GM12865 (cell line): ENCODE measurements around the gene ATOSA.

Experiments used
- DNase-seq: peaks from one replicate; pipeline ENCODE4 v3.0.0; 2010; ENCODE audit warnings: low read depth
- H3K4me3 ChIP-seq: 2 replicates; pipeline ENCODE4 v1.5.1; 2011; ENCODE audit warnings: mild to moderate bottlenecking, low read depth, low read length, control low read depth
- CTCF ChIP-seq: IDR thresholded peaks from 2 replicates; pipeline ENCODE4 v1.5.1; 2011; ENCODE audit warnings: low read length, control low read depth, low read depth, inconsistent platforms; ENCODE audit not compliant: insufficient read depth; ENCODE audit errors: missing control alignments

The ATOSA gene

DNA sequence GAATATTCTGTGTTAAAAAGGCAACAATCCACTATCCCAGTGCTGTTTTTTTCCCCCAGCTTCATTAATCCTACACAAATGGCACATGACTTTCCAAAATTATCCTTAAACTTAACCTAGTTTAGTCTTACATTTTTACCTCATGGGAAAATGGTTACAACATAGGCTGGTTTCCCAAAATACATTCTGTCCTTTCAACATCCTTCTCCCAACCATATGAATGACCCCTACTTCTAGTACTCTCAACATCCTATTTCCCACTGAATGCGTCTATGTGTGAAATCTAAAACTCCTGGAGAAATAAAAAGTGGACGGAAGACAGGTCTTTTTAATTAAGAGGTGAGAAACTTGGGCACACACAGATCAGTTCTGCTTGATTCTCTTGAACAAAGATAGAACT lies 33.3 kb downstream of the ATOSA start:
- H3K4me3 ChIP-seq: no peak overlapping the region
- TF ChIP-seq CTCF: no peak
- no peak for DNase-seq

DNA sequence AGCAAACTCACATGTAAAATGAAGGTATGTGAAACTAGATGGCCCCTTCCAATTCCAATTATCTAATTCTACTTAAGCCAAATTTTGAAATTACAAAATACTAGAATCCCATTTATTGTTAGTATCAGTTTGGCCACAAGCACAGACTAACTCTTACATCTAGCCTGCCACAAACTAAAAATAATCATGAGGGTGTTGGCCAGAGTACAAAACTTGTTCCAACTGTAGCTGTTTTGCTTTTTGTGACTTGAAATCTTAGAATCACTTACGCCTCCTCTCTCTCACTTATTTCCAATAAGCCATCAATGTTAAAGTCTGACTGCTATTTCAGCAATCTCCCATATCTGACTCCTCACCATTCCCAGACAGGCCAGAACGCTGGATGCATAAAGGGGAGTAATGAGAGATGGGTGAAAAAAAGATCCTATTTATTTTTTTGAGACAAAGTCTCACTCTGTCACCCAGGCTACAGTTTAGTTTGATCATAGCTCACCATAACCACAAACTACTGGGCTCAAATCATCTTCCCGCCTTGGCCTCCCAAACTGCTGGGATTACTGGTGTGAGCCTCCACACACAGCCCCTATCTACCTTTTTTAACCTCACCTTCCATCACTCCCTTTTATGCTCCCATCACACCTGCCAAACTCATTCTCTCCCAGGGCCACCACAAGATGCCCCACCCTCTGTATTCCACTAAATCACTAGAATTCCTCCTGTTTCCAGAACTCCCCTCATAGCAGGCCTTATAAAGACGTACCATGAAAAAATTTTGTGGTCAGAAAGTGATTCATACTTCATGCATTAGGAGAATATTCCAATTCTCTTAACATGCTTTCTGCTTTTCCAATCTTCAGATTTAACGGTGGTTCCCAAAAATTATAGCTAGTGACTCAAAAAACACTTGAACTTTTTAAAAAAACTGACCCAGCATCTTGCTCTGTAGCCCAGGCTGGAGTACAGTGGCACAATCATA lies 36.5 kb downstream of the ATOSA start:
- TF ChIP-seq CTCF: no peak
- no peak overlapping the region for H3K4me3 ChIP-seq
- no peak for DNase-seq

DNA sequence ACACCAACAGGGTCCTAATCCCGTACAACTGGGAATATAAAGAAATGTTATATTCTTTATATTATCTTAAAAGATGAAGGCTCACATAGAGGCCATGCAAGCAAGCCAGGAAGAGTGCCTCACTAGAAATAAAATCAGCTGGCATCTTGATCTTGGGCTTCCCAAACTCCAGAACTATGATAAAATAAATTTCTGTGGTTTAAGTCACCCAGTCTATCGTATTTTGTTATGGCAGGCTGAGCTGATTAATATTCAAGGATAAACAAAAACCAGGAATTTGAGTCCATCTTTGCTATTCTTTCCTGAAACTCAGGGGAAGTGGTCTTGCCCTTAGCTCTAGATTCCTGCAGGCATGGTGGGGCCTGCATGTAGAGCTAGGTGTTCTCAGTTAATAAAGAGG lies 42.7 kb downstream of the ATOSA start:
- DNase-seq: no peak

DNA sequence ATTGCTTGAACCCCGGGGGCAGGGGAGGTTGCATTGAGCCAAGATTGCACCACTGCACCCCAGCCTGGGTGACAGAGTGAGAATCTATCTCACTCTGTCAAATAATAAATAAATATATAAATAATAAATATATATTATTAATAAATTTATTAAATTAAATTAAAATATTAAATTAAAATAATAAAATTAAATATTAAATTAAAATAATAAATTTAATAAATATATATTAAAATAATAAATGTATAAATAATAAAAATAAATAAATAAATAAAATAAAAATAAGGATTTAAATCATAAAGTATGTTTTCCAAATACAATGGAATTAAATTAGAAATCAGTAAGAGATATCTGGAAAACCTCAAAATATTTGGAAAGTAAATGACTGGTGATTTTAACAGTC lies 43.3 kb downstream of the ATOSA start:
- no peak overlapping the region for H3K4me3 ChIP-seq
- TF ChIP-seq CTCF: no peak
- no peak for DNase-seq

More for the DNA sequence above, 42.7 kb downstream of the ATOSA start:
- no peak for TF ChIP-seq CTCF
- H3K4me3 ChIP-seq: no peak overlapping the region
